ENCODE data around the gene ZNF213.

Gene ZNF213

DNA sequence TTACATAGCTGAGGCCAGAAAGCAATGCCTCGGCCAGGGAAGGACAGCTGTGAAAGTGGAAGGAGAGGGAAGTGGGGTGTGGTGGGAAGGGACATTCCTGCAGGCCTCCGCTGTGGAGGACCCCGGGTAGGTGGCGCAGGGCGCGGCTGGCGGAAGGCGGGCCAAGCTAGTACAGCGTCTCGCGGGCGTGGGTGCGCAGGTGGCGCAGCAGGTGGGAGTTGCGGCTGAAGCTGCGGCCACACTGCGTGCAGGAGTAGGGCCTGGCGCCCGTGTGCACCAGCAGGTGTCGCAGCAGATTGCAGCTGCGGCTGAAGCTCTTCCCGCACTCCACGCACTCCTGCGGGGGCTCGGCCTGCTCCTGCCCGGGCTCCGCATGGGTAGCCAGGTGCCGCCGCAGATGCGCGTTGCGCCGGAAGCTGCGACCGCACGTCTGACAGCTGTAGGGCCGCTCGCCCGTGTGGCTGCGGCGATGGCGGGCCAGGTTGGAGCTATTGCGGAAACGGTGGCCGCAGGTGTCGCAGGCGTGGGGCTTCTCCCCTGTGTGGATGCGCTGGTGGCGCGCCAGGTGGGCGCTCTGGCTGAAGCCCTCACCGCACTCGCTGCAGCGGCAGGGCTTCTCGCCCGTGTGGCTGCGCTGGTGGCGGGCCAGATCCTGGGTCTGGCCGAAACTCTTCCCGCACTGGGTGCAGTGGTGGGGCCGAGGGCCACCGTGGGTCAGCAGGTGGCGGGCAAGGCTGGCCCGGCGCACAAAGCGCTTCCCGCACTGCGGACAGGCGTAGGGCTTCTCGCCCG, 45.7 kb upstream of the ZNF213 start:
- DNase-seq (ENCODE audit: low spot score), result no peak
- in situ Hi-C loops (cut with MboI; ENCODE audit: low sequenced_read_pairs, unreplicated experiment), result no loop called here
- TF ChIP-seq, protein P1, sequence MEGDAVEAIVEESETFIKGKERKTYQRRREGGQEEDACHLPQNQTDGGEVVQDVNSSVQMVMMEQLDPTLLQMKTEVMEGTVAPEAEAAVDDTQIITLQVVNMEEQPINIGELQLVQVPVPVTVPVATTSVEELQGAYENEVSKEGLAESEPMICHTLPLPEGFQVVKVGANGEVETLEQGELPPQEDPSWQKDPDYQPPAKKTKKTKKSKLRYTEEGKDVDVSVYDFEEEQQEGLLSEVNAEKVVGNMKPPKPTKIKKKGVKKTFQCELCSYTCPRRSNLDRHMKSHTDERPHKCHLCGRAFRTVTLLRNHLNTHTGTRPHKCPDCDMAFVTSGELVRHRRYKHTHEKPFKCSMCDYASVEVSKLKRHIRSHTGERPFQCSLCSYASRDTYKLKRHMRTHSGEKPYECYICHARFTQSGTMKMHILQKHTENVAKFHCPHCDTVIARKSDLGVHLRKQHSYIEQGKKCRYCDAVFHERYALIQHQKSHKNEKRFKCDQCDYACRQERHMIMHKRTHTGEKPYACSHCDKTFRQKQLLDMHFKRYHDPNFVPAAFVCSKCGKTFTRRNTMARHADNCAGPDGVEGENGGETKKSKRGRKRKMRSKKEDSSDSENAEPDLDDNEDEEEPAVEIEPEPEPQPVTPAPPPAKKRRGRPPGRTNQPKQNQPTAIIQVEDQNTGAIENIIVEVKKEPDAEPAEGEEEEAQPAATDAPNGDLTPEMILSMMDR (IDR thresholded peaks at IDR 0.05; ENCODE audit: borderline replicate concordance, control extremely low read depth, extremely low read depth, insufficient read depth, missing control alignments), result no peak

DNA sequence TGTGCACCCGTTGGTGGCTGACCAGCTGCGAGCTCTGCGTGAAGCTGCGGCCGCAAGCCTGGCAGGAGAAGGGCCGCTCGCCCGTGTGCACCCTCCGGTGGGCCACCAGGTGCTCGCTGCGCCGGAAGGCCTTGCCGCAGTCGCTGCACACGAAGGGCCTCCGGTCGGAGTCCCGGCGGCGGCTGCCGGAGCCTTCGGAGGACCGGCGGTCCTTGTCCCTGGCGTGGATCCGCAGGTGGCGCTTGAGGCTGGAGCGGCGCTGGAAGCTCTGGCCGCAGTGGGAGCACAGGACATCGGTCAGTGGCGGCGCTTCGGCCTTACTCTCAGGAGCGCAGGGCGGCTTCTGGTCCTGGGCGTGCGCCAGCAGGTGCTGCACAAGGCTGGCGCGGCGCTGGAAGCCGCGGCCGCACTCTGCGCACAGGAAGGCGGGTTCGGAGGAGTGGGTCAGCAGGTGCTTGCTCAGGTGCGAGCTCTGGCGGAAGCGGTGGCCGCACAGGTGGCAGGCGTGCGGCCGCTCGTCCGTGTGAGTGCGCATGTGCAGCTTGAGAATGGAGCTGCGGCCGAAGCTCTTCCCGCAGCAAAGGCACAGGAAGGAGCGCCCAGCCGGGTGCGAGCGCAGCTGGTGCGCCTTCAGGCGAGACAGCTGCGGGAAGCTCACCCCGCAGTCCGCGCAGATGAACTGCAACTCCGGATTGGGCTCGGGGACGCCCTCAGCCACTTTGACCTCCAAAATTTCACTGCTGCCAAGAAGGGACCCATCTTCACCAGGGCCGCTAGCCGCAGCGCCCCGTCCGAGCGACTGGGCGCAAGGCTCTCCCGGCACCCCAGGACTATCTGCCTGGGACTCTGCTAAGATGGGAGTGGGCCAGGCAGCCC, 44.9 kb upstream of the ZNF213 start:
- no peak for DNase-seq (ENCODE audit: low spot score)
- TF ChIP-seq, protein P1 (IDR thresholded peaks at IDR 0.05; ENCODE audit: borderline replicate concordance, control extremely low read depth, extremely low read depth, insufficient read depth, missing control alignments), result no peak
- in situ Hi-C loops (cut with MboI; ENCODE audit: low sequenced_read_pairs, unreplicated experiment), result no loop called here

DNA sequence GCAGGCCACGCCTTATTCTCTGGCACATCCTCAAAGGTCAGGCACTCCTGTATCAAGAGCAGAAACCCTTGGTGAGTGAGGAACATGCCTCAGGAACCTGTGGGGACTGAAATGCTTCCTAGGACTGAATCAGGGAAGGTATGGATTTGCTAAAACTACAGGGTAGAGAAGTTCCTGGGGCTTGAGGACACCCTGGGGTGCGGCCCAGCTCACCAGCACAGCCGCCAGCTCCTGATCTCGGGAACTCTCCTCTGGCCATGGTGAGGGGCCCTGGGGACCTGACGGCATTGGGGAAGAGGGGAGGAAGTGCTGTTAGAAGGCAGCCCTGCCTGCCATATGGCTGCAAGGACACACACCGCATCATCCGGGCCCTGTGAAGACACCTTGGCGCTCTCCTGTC, 43.3 kb upstream of the ZNF213 start:
- in situ Hi-C loops (cut with MboI; ENCODE audit: low sequenced_read_pairs, unreplicated experiment), result no loop called here
- DNase-seq (ENCODE audit: low spot score), result no peak
- TF ChIP-seq, protein P1 (IDR thresholded peaks at IDR 0.05; ENCODE audit: borderline replicate concordance, control extremely low read depth, extremely low read depth, insufficient read depth, missing control alignments), result no peak

DNA sequence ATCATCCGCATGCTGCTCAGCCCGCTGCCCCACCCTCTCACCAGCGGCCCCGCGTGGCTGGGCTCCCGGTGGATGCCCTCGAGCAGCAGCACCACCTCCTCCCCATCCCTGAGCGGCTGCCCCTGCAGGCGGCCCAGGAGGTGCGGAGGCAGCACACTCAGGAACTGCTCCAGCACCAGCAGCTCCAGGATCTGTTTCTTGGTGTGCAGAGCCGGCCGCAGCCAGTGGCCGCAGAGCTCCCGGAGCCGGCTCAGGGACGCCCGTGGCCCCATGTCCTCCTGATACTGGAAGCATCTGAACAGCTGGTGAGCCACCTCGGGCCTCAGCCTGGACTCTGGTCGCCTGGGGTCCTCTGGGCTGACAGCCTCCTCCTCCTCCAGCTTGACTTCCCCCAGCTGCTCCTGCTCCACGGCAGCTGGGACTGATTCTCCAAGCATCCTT, 42.3 kb upstream of the ZNF213 start:
- in situ Hi-C loops (cut with MboI; ENCODE audit: low sequenced_read_pairs, unreplicated experiment), result no loop called here
- DNase-seq (ENCODE audit: low spot score), result no peak
- TF ChIP-seq, protein P1 (IDR thresholded peaks at IDR 0.05; ENCODE audit: borderline replicate concordance, control extremely low read depth, extremely low read depth, insufficient read depth, missing control alignments), result no peak

DNA sequence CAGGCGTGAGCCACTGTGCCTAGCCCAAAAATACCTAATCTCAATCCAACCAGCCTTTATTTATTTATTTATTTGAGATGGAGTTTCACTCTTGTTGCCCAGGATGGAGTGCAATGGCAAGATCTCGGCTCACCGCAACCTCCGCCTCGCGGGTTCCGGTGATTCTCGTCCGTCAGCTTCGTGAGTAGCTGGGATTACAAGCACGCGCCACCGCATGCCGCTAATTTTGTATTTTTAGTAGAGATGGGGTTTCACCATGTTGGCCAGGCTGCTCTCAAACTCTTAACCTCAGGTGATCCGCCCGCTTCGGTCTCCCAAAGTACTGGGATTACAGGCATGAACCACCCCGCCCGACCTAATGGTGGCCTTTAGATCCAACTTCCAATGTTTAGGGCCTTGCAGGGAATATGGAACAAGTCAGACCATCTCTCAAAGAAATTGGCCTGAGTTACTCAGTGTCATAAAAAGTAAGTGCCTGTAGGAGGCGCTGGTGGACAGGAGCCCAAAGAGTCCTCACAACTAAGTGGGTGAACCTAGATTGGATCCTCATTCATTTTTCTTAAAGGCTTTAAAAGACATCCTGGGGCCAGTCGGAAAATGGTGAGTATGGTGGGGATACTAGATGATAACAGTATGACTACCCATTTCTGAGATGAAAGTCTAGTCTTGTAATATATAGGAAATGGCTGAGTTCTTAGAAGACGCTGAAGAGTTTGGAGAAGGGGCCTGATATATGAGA, 40.4 kb upstream of the ZNF213 start:
- TF ChIP-seq, protein P1 (IDR thresholded peaks at IDR 0.05; ENCODE audit: borderline replicate concordance, control extremely low read depth, extremely low read depth, insufficient read depth, missing control alignments), result peak; percentile 41
- peak; percentile 78 for DNase-seq (ENCODE audit: low spot score)
- in situ Hi-C loops (cut with MboI; ENCODE audit: low sequenced_read_pairs, unreplicated experiment), result no loop called here

DNA sequence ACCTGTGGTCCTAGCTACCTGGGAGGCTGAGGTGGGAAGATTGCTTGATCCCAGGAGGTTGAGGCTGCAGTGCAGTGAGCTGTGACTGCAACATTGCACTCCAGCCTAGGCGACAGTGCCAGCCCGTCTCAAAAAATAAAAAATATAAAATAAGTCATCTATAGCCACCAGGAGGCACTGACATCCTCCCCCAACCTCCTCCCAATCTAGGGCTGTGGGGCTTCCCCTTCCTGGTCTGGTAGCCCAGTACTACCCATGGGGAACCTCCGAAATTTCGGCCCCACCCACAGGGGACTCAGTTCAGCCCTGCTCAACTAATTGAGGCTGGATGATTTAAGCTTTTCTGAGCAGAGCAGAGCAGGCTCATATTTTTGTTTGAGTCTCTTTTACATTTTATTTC, 39.0 kb upstream of the ZNF213 start:
- TF ChIP-seq, protein P1 (IDR thresholded peaks at IDR 0.05; ENCODE audit: borderline replicate concordance, control extremely low read depth, extremely low read depth, insufficient read depth, missing control alignments), result peak; percentile 10
- in situ Hi-C loops (cut with MboI; ENCODE audit: low sequenced_read_pairs, unreplicated experiment), result no loop called here
- DNase-seq (ENCODE audit: low spot score), result peak; percentile 90
